ENCODE measurements around the gene FLRT2. TPM values are rescaled to one million over a fixed set of nuclear protein-coding genes. Genes with fewer than 3 reads are reported as not detected.

FLRT2 gene
- total RNA-seq, 2 experiments from 2014 or later = not detected

DNA sequence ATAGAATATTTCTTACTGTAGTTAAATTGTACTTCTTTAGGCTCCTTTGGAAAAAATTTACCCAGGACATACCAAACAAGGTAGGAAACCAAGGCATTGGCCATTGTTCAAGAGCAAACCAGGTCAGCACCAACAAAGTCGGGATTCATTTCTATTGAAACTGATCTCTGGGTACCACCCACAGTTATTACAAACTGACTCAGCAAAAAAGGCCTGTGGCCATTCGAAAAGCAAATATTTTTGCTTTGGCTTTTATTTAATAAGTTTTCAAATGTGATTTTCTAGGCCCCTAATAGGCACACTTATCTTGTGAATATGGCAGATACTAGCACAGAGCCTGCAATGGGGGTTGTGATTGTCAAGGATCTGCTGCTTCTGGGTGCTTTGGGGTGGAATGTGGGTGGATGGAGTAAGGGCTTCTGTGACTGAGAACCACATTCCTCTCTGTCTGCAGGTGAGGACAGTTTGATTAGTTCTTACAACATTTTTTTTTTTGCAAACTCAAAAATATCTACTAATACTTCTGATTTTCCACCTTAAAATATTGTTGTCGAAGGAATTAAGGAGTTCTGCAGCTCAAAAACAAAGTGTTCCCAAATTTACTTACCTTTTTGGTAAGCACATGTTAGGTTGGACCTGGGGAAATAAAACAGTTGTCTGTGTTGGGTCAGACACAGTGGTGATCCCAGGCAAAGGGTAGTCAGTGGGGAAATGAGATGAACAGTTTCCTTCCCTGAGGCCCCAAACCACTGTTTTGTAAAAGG is 45.1 kb downstream of the FLRT2 start:
- Mint-ChIP-seq H3K36me3 (ENCODE audit: low read depth) (no peaks in the 10 kb centered on the region), H3K4me1 (ENCODE audit: low read depth) (no peaks in the 10 kb centered on the region), H3K4me3 (no peak overlapping the region), H3K27me3 (ENCODE audit: low read depth) (no peaks in the 10 kb centered on the region), H3K27ac (no peak overlapping the region), H3K9me3 (ENCODE audit: insufficient read depth) (no peaks in the 10 kb centered on the region)
- POLR2A ChIA-PET = no interaction called here
- CTCF ChIA-PET = no interaction called here
- ATAC-seq (no peak), DNase-seq (no peak)

DNA sequence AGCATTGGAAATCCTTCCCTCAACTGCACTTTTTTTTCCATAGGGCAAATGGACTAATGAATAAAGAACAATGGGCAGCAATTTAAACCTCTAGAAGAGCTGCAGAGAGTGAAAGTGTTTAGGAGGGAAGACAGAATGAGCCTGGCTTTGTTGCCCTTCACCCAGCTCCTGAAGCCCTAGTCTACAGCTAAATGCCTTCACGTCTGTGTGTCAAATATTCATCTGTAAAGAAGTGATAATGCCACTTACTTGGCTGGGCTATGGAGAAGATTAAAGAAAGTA is 45.6 kb downstream of the FLRT2 start:
- no peaks in the 10 kb centered on the region for H3K36me3 Mint-ChIP-seq (ENCODE audit: low read depth)
- H3K4me3 Mint-ChIP-seq = no peak overlapping the region
- no peak overlapping the region for H3K27ac Mint-ChIP-seq
- H3K4me1 Mint-ChIP-seq (ENCODE audit: low read depth) = no peaks in the 10 kb centered on the region
- no peaks in the 10 kb centered on the region for H3K9me3 Mint-ChIP-seq (ENCODE audit: insufficient read depth)
- no peaks in the 10 kb centered on the region for H3K27me3 Mint-ChIP-seq (ENCODE audit: low read depth)
- CTCF ChIA-PET = no interaction called here
- ATAC-seq (no peak), DNase-seq (no peak)
- POLR2A ChIA-PET = no interaction called here

DNA sequence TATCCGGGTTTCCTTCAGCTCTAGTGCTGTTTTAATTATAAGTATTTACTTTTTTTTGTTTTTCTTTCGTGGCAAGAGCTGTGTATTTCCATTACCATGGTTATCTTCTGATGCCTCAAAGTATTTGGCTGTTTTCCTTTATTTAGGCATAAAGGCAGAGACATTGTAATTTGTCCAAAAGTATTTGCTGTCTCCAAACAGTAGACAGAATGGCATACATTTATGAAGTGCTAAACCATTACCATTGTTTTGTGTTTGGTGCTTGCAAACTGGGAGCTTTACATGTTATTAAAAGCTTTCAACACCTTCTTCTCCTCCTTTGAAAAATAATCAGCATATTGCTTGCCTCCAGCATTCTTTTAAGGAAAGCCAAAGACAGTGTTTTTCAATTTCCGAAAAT is 46.3 kb downstream of the FLRT2 start:
- Mint-ChIP-seq H3K27me3 (ENCODE audit: low read depth) (no peaks in the 10 kb centered on the region), H3K4me3 (no peak overlapping the region), H3K9me3 (ENCODE audit: insufficient read depth) (no peaks in the 10 kb centered on the region), H3K27ac (no peak overlapping the region), H3K36me3 (ENCODE audit: low read depth) (no peaks in the 10 kb centered on the region), H3K4me1 (ENCODE audit: low read depth) (no peaks in the 10 kb centered on the region)
- DNase-seq = no peak
- ATAC-seq = no peak
- CTCF ChIA-PET = no interaction called here
- POLR2A ChIA-PET = no interaction called here

DNA sequence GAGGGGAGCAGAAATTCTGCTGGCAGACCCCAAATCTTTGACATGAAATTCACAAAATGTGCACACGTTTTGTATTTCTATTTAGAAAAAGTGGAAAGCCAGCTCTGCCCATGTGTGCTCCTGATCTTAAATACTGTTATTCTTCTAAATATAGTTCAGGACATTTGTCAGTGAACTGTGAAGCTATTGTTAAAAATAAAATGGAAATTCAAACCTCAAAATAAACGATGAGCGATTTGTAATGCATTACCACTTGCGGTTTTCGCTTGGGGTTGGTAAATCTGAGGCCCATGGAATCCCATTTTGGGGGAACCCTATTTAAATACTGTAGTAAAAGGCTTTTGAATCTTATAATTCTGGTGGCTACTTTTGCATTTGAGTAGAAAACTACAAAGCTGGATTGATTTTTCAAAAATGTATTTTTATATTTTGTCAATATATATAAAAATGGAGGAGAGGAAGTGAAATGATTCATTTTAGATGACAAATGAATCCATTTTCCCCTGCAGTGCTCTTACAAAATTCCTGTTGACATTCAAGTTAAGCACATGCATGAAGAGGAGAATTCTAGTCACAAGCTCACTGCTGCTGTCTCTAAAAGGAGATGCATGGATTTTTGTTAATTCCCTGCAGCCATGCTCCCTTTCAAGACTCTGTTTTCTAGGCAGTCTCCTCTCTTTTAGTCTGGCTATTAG is 47.1 kb downstream of the FLRT2 start:
- Mint-ChIP-seq H3K4me1 (ENCODE audit: low read depth) (no peaks in the 10 kb centered on the region), H3K27me3 (ENCODE audit: low read depth) (no peaks in the 10 kb centered on the region), H3K36me3 (ENCODE audit: low read depth) (no peaks in the 10 kb centered on the region), H3K27ac (no peak overlapping the region), H3K9me3 (ENCODE audit: insufficient read depth) (no peaks in the 10 kb centered on the region), H3K4me3 (no peak overlapping the region)
- DNase-seq = no peak
- ATAC-seq = no peak
- POLR2A ChIA-PET = no interaction called here
- CTCF ChIA-PET = interaction anchor here (0.9 kb wide), 1 partner anchor 10 kb away, joined by 3 read pairs; no protein-coding TSS in a partner anchor

DNA sequence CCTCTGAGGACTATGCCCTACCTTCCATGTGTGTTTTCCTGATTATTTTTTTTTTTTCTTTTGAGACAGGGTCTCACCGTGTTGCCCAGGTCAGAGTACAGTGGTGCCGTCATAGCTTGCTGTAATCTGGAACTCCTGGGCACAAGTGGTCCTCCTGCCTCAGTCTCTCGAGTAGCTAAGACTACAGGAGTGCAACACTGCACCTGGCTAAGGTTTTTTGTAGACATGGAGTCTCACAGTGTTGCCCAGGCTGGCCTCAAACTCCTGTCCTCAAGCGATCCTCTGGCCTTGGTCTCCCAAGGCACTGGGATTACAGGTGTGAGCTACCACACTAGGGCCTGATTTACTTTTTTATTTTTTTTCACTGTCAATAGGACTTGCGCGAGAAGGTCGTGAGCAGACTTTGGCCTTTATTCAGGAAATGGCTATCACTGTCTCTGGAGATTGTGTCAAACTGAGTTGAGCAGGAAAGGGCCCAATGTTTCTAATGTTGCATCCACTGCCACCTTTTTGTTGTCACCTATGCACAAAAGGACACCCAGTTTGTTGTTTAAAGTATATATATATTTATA is 47.7 kb downstream of the FLRT2 start:
- Mint-ChIP-seq H3K36me3 (ENCODE audit: low read depth) (no peaks in the 10 kb centered on the region), H3K4me3 (no peak overlapping the region), H3K4me1 (ENCODE audit: low read depth) (no peaks in the 10 kb centered on the region), H3K9me3 (ENCODE audit: insufficient read depth) (no peaks in the 10 kb centered on the region), H3K27me3 (ENCODE audit: low read depth) (no peaks in the 10 kb centered on the region), H3K27ac (no peak overlapping the region)
- ATAC-seq (no peak), DNase-seq (no peak)
- CTCF ChIA-PET = interaction anchor here (0.9 kb wide), 1 partner anchor 10 kb away, joined by 3 read pairs; no protein-coding TSS in a partner anchor
- POLR2A ChIA-PET = no interaction called here

DNA sequence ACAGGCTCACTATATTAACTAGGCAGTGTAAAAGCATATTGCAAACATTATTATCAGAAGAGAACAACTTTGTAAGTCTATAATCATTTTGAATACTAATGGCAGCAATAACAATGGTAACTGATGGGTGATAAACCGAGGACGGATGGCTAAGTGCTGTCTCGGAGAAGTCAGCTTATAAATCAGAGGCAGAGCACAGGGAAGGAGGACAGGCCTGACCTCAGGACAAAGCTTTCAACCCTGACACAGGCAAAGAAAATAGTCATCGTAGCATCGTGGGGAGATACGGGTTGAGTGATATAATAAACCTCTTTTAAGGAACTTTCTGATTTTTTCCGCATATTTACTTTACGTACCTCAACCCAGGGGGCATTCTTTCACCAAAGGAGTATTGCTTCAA is 48.4 kb downstream of the FLRT2 start:
- DNase-seq (no peak), ATAC-seq (no peak)
- Mint-ChIP-seq H3K4me1 (ENCODE audit: low read depth) (no peaks in the 10 kb centered on the region), H3K4me3 (no peak overlapping the region), H3K27ac (no peak overlapping the region), H3K9me3 (ENCODE audit: insufficient read depth) (no peaks in the 10 kb centered on the region), H3K27me3 (ENCODE audit: low read depth) (no peaks in the 10 kb centered on the region), H3K36me3 (ENCODE audit: low read depth) (no peaks in the 10 kb centered on the region)
- ChIA-PET POLR2A (no interaction called here), CTCF (no interaction called here)

DNA sequence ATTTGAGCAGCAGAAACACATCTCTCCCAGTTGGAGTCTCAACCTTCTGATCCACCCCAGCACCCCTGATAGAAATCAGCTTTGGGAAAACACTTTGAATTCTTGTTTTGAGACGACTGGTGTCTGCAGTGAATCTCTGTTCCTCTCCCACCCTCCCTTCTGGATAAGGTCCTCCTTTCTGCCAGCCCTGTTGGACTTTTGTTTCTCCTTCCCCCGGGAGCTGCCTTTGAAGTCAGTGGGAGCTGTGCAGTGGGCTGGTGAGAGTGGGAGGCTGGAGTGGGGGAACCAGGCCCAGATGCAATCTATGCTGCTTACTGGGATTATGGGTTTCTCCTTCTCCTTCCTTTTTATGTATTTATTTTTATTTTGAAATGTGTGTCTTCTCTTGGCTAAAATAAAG is 49.0 kb downstream of the FLRT2 start:
- ChIA-PET CTCF (no interaction called here), POLR2A (no interaction called here)
- no peaks in the 10 kb centered on the region for H3K36me3 Mint-ChIP-seq (ENCODE audit: low read depth)

DNA sequence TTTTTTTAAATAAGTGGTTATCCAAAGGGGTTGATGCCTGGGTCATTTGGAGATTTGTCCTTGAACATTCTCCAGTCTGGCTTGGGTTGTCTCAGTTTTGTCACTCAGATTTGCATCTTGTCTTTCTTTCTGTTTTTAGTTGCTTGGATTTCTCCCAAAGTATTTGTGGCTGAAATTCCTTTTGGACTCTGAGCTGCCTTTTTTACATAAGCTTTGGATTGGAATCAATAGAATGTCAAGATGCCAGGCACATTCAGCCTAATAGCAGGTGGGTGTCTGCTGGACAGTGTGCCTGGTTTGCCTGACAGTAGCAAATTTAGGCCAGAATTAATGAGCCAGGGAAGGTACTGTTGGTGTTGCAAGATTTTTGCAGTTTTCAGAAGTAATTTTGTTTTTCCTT is 50.0 kb downstream of the FLRT2 start:
- Mint-ChIP-seq H3K27ac (no peak overlapping the region), H3K36me3 (ENCODE audit: low read depth) (no peaks in the 10 kb centered on the region), H3K9me3 (ENCODE audit: insufficient read depth) (no peaks in the 10 kb centered on the region), H3K4me1 (ENCODE audit: low read depth) (no peaks in the 10 kb centered on the region), H3K4me3 (no peak overlapping the region), H3K27me3 (ENCODE audit: low read depth) (no peaks in the 10 kb centered on the region)
- ChIA-PET CTCF (no interaction called here), POLR2A (no interaction called here)
- DNase-seq = no peak
- no peak for ATAC-seq

More for the DNA sequence above, 49.0 kb downstream of the FLRT2 start:
- no peak overlapping the region for H3K27ac Mint-ChIP-seq
- no peaks in the 10 kb centered on the region for H3K4me1 Mint-ChIP-seq (ENCODE audit: low read depth)
- H3K4me3 Mint-ChIP-seq = no peak overlapping the region
- no peaks in the 10 kb centered on the region for H3K27me3 Mint-ChIP-seq (ENCODE audit: low read depth)
- H3K9me3 Mint-ChIP-seq (ENCODE audit: insufficient read depth) = no peaks in the 10 kb centered on the region
- DNase-seq = no peak
- no peak for ATAC-seq

DNA sequence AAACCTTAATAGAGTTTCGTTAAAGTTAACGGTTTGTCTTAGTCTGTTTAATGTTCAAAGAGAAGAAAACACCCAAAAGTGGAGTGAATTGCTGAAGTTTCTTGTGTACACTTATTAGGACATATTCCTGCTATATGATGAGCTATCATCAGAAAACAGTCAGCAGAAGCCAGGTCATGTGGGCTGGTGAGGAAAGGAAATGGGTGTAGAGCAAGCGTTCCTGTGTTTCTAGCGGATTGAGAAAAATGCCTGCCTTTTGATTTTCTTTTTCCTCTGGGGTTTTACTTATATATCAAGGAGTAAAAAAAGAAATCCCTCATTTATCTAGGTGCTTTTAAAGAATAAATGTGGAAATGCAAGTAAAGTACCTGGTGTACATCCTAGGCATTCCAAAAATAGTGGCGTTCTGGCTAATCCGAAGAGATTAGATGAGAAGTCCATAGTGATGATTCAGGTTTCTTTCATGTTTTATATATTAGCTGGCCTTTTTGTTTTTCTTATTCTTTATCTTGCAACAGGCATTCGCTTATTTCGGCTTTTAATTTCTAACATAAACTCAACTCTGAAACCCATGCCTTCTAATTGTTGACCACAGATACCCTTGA is 50.7 kb downstream of the FLRT2 start:
- H3K9me3 Mint-ChIP-seq (ENCODE audit: insufficient read depth) = no peaks in the 10 kb centered on the region
- no peak for ATAC-seq
- no peak for DNase-seq
- H3K4me1 Mint-ChIP-seq (ENCODE audit: low read depth) = no peaks in the 10 kb centered on the region
- ChIA-PET CTCF (no interaction called here), POLR2A (no interaction called here)
- no peaks in the 10 kb centered on the region for H3K27me3 Mint-ChIP-seq (ENCODE audit: low read depth)
- H3K4me3 Mint-ChIP-seq = no peak overlapping the region
- no peak overlapping the region for H3K27ac Mint-ChIP-seq
- no peaks in the 10 kb centered on the region for H3K36me3 Mint-ChIP-seq (ENCODE audit: low read depth)

DNA sequence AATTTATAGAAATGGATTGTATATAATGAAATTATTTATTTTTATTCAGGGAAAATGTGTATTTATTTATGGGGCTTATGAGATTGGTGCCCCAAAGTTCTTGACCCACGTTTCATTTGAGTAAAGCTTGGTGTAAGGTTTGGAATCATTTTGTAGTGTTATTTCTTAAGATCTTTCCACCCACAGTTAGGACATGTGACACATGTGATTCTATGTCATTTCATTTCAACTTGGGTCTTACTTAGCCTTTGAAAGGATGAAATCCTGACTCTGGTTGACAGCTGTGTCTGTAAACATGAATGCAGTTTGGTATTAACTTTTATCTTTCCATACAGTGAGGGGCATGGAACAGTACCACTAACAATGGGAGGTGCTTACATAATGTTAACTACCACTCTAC is 51.7 kb downstream of the FLRT2 start:
- no peaks in the 10 kb centered on the region for H3K36me3 Mint-ChIP-seq (ENCODE audit: low read depth)
- no peaks in the 10 kb centered on the region for H3K27me3 Mint-ChIP-seq (ENCODE audit: low read depth)
- CTCF ChIA-PET = no interaction called here
- ATAC-seq (no peak), DNase-seq (no peak)
- no peak overlapping the region for H3K27ac Mint-ChIP-seq
- H3K4me3 Mint-ChIP-seq = no peak overlapping the region
- POLR2A ChIA-PET = no interaction called here
- H3K9me3 Mint-ChIP-seq (ENCODE audit: insufficient read depth) = no peaks in the 10 kb centered on the region
- no peaks in the 10 kb centered on the region for H3K4me1 Mint-ChIP-seq (ENCODE audit: low read depth)

DNA sequence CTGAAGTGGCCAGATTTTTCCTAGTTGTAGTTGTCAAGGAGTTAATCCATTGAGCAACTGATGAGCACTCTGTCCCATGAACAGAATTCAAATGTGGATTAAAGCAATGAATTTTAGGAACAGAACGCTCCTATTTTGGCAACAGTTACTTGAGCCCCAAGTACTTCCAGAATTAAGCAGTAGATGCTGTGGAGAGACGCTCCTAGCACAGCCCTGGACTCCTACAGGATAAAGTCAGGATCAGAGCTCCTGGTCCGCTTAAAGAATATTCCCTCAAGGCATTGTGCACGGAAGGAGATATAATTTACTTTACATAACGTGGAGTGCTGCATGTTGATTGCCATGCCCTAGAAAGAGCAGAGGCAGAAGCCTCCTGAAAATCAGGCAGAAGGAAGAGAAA is 53.4 kb downstream of the FLRT2 start:
- Mint-ChIP-seq H3K27me3 (ENCODE audit: low read depth) (no peaks in the 10 kb centered on the region), H3K9me3 (ENCODE audit: insufficient read depth) (no peaks in the 10 kb centered on the region), H3K27ac (no peak overlapping the region), H3K4me3 (no peak overlapping the region), H3K36me3 (ENCODE audit: low read depth) (no peaks in the 10 kb centered on the region), H3K4me1 (ENCODE audit: low read depth) (peaks cover 7% of the 10 kb centered on the region)
- no peak for ATAC-seq
- CTCF ChIA-PET = no interaction called here
- DNase-seq = no peak
- POLR2A ChIA-PET = no interaction called here

DNA sequence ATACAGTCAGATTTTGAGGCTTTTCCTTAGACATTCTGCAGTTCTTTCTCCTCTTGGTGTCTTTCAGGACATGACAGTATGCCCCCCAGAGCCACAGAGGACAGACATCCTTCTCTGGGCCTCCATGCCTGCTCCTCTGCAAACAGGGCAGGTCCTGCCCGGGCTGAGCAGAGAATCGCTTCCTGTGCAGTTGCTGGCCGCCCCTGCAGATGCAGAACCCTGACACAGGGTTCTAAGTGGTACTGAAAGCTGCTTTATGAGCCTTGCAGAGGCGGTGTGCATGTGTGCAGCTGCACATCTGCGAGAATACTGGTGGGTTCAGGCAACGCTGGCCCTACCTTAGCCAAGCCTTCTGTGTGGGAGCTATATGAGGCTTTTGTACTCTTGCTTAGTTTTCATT is 54.5 kb downstream of the FLRT2 start:
- POLR2A ChIA-PET = no interaction called here
- Mint-ChIP-seq H3K36me3 (ENCODE audit: low read depth) (no peaks in the 10 kb centered on the region), H3K27ac (no peak overlapping the region), H3K27me3 (ENCODE audit: low read depth) (no peaks in the 10 kb centered on the region), H3K4me1 (ENCODE audit: low read depth) (peaks cover 7% of the 10 kb centered on the region), H3K4me3 (no peak overlapping the region), H3K9me3 (ENCODE audit: insufficient read depth) (no peaks in the 10 kb centered on the region)
- CTCF ChIA-PET = no interaction called here
- no peak for ATAC-seq
- no peak for DNase-seq

Measured in activated CD8-positive, alpha-beta T cell treated with anti-CD3 and anti-CD28 coated beads, Interleukin-2, amount 10 ng/mL, durations not matched to agents 7 days and 5 days (primary cell).